Measurements from ENCODE around the gene RAB14. TPM values are rescaled to one million over a fixed set of nuclear protein-coding genes. Genes with fewer than 3 reads are reported as not detected.

Gene RAB14
- total and polyA plus RNA-seq, 4 donors = 26.3 to 108 (median 55.9) TPM

GRCh38 chr9:121141306-121141705, 60.4 kb downstream of the RAB14 start:
- Histone ChIP-seq H3K27ac (ENCODE audit: low read depth in 1 of 2, low read length in 1 of 2) (no peak overlapping the region), H3K4me1 (ENCODE audit: control insufficient read depth in 5 of 5, insufficient read depth in 5 of 5, low read length in 5 of 5) (no peaks in the 10 kb centered on the region), H3K9ac (ENCODE audit: insufficient read depth in 1 of 2, low read length in 2 of 2) (no peak overlapping the region), H3K4me3 (no peak overlapping the region), H3K36me3 (ENCODE audit: control insufficient read depth in 4 of 4, insufficient read depth in 4 of 4, low read length in 4 of 4) (peaks cover 18 to 58% (median 43%) of the 10 kb centered on the region in 4 donors), H3K9me3 (ENCODE audit: control insufficient read depth in 4 of 4, insufficient read depth in 3 of 4, low read length in 3 of 4) (no peaks in the 10 kb centered on the region), H3K27me3 (ENCODE audit: control insufficient read depth in 3 of 3, insufficient read depth in 3 of 3, low read length in 2 of 3) (no peaks in the 10 kb centered on the region)
- DNase-seq = no peak
- no peak for TF ChIP-seq CTCF (IDR thresholded peaks at IDR 0.05; ENCODE audit: control extremely low read depth, extremely low read depth)
- ATAC-seq (ENCODE audit: insufficient read depth, low FRiP score) = no peak
- 86 to 90% methylated on average over 1 of the region's 1 CpG for WGBS, 2 donors

- no peak for ATAC-seq (ENCODE audit: insufficient read depth, low FRiP score)
- TF ChIP-seq CTCF (IDR thresholded peaks at IDR 0.05; ENCODE audit: control extremely low read depth, extremely low read depth) = no peak
- no peaks in the 10 kb centered on the region for H3K4me1 ChIP-seq (ENCODE audit: control insufficient read depth in 5 of 5, insufficient read depth in 5 of 5, low read length in 5 of 5)
- peaks cover 18 to 52% (median 39%) of the 10 kb centered on the region in 4 donors for H3K36me3 ChIP-seq (ENCODE audit: control insufficient read depth in 4 of 4, insufficient read depth in 4 of 4, low read length in 4 of 4)
- H3K27ac ChIP-seq (ENCODE audit: low read depth in 1 of 2, low read length in 1 of 2) = no peak overlapping the region
- 95% methylated on average over 1 of the region's 1 CpG for WGBS, 2 donors
- DNase-seq = no peak
- H3K9ac ChIP-seq (ENCODE audit: insufficient read depth in 1 of 2, low read length in 2 of 2) = no peak overlapping the region
- H3K9me3 ChIP-seq (ENCODE audit: control insufficient read depth in 4 of 4, insufficient read depth in 3 of 4, low read length in 3 of 4) = no peaks in the 10 kb centered on the region
- no peaks in the 10 kb centered on the region for H3K27me3 ChIP-seq (ENCODE audit: control insufficient read depth in 3 of 3, insufficient read depth in 3 of 3, low read length in 2 of 3)
- H3K4me3 ChIP-seq = no peak overlapping the region
These were observed 61.5 kb downstream of the RAB14 start for GRCh38 chr9:121140162-121140561.

- H3K9me3 ChIP-seq (ENCODE audit: control insufficient read depth in 4 of 4, insufficient read depth in 3 of 4, low read length in 3 of 4) = no peaks in the 10 kb centered on the region
- no peaks in the 10 kb centered on the region for H3K27me3 ChIP-seq (ENCODE audit: control insufficient read depth in 3 of 3, insufficient read depth in 3 of 3, low read length in 2 of 3)
- H3K36me3 ChIP-seq (ENCODE audit: control insufficient read depth in 4 of 4, insufficient read depth in 4 of 4, low read length in 4 of 4) = peaks cover 12 to 42% (median 32%) of the 10 kb centered on the region in 4 donors
- no peaks in the 10 kb centered on the region for H3K4me1 ChIP-seq (ENCODE audit: control insufficient read depth in 5 of 5, insufficient read depth in 5 of 5, low read length in 5 of 5)
- no peak overlapping the region for H3K9ac ChIP-seq (ENCODE audit: insufficient read depth in 1 of 2, low read length in 2 of 2)
- 90 to 92% methylated on average over 3 of the region's 3 CpGs for WGBS, 2 donors
- ATAC-seq (ENCODE audit: insufficient read depth, low FRiP score) = no peak
- no peak for TF ChIP-seq CTCF (IDR thresholded peaks at IDR 0.05; ENCODE audit: control extremely low read depth, extremely low read depth)
- DNase-seq = no peak
- H3K27ac ChIP-seq (ENCODE audit: low read depth in 1 of 2, low read length in 1 of 2) = no peak overlapping the region
- no peak overlapping the region for H3K4me3 ChIP-seq
These were observed 62.7 kb downstream of the RAB14 start for GRCh38 chr9:121138973-121139372.

GRCh38 chr9:121138561-121138960, 63.1 kb downstream of the RAB14 start:
- Histone ChIP-seq H3K9me3 (ENCODE audit: control insufficient read depth in 4 of 4, insufficient read depth in 3 of 4, low read length in 3 of 4) (no peaks in the 10 kb centered on the region), H3K27ac (ENCODE audit: low read depth in 1 of 2, low read length in 1 of 2) (no peak overlapping the region), H3K27me3 (ENCODE audit: control insufficient read depth in 3 of 3, insufficient read depth in 3 of 3, low read length in 2 of 3) (no peaks in the 10 kb centered on the region), H3K36me3 (ENCODE audit: control insufficient read depth in 4 of 4, insufficient read depth in 4 of 4, low read length in 4 of 4) (peaks cover 10 to 41% (median 30%) of the 10 kb centered on the region in 4 donors), H3K4me1 (ENCODE audit: control insufficient read depth in 5 of 5, insufficient read depth in 5 of 5, low read length in 5 of 5) (no peaks in the 10 kb centered on the region), H3K9ac (ENCODE audit: insufficient read depth in 1 of 2, low read length in 2 of 2) (no peak overlapping the region), H3K4me3 (no peak overlapping the region)
- no peak for TF ChIP-seq CTCF (IDR thresholded peaks at IDR 0.05; ENCODE audit: control extremely low read depth, extremely low read depth)
- no peak for ATAC-seq (ENCODE audit: insufficient read depth, low FRiP score)
- DNase-seq = no peak
